Pons (tissue), 1 donor: ENCODE results near the gene AGPAT3.
A peak's percentile ranks its signal among the peaks of the same experiment; 100 is the strongest.

ENCODE experiments used
- DNase-seq: peaks from one replicate; pipeline ENCODE4 v3.0.0-alpha.2; 2016; ENCODE audit warnings: low spot score

Gene AGPAT3

GRCh38 chr21:43956670-43957035 lies 91.6 kb downstream of the AGPAT3 start:
- DNase-seq: no peak

GRCh38 chr21:43957128-43957571 lies 92.1 kb downstream of the AGPAT3 start:
- no peak for DNase-seq

GRCh38 chr21:43957611-43958362 lies 92.8 kb downstream of the AGPAT3 start:
- DNase-seq: no peak

GRCh38 chr21:43958364-43959158 lies 93.5 kb downstream of the AGPAT3 start:
- no peak for DNase-seq

- no peak for DNase-seq
Observed at GRCh38 chr21:43959231-43960116, 94.5 kb downstream of the AGPAT3 start.

GRCh38 chr21:43961382-43961909 lies 96.4 kb downstream of the AGPAT3 start:
- DNase-seq: no peak

- DNase-seq: no peak
Observed at GRCh38 chr21:43965911-43966585, 101.0 kb downstream of the AGPAT3 start.

- DNase-seq: no peak
Observed at GRCh38 chr21:43966946-43967512, 102.0 kb downstream of the AGPAT3 start.

- no peak for DNase-seq
Observed at GRCh38 chr21:43967981-43968380, 103.0 kb downstream of the AGPAT3 start.

- no peak for DNase-seq
Observed at GRCh38 chr21:43968410-43969114, 103.5 kb downstream of the AGPAT3 start.

GRCh38 chr21:43969115-43969444 lies 104.1 kb downstream of the AGPAT3 start:
- no peak for DNase-seq

- no peak for DNase-seq
Observed at GRCh38 chr21:43970551-43970950, 105.5 kb downstream of the AGPAT3 start.

- peak; percentile 35 for DNase-seq
Observed at GRCh38 chr21:43971201-43971991, 106.4 kb downstream of the AGPAT3 start.

GRCh38 chr21:43971992-43972255 lies 106.9 kb downstream of the AGPAT3 start:
- no peak for DNase-seq

GRCh38 chr21:43972850-43973633 lies 108.0 kb downstream of the AGPAT3 start:
- no peak for DNase-seq

- DNase-seq: no peak
Observed at GRCh38 chr21:43973634-43973955, 108.6 kb downstream of the AGPAT3 start.

GRCh38 chr21:43974791-43975468 lies 109.9 kb downstream of the AGPAT3 start:
- no peak for DNase-seq

GRCh38 chr21:43975469-43976098 lies 110.6 kb downstream of the AGPAT3 start:
- peak; percentile 61 for DNase-seq
